A549 (cell line): ENCODE data around the gene MAGOH. TPM values are rescaled to one million over a fixed set of nuclear protein-coding genes. Genes with fewer than 3 reads are reported as not detected.

Experiments
- ATAC-seq, 2 experiments: fragments of 200-7000 bp in 1 of 2; fragments of >200 bp in 1 of 2; cut with Nextera tagmentation in 1 of 2; cut with Tn5 transposase in 1 of 2; 3 replicates each; pipeline versions ENCODE4 v1.8.0 to v1.9.1; 2018 to 2020; ENCODE audit warnings: mild to moderate bottlenecking in 1 of 2, moderate library complexity in 1 of 2
- CTCF ChIA-PET: fragments of 300-600 bp; sonication (Branson Sonifier 250); formaldehyde crosslinking; extraction: SDS; loops from one replicate; lab custom pipeline; 2021; ENCODE audit warnings: antibody characterized with exemption, inconsistent platforms; lab: Yijun Ruan, JAX
- POLR2A ChIA-PET: fragments of 350-600 bp; formaldehyde crosslinking; extraction: SDS; loops from one replicate; lab custom pipeline; 2021; ENCODE audit warnings: antibody characterized with exemption, inconsistent platforms; lab: Yijun Ruan, JAX
- DNase-seq, 2 experiments: peaks; one replicate each; pipeline versions ENCODE4 v3.0.0 to v3.0.0-alpha.2; 2011 to 2016; ENCODE audit warnings: low read depth in 1 of 2, low spot score in 1 of 2
- FAIRE-seq: peaks from 2 replicates; lab custom pipeline; 2011; peaks lifted over from hg19 to GRCh38; lab: Jason Lieb, UNC
- H3K27ac ChIP-seq, 2 experiments: fragments of >200 bp; sonication (Bioruptor Twin); formaldehyde crosslinking; 3 replicates each; pipeline ENCODE4 v1.5.1; 2016 to 2017
- H3K4me1 ChIP-seq: fragments of >200 bp; sonication (Bioruptor Twin); formaldehyde crosslinking; 3 replicates; pipeline ENCODE4 v1.6.1; 2016
- H3K4me2 ChIP-seq: fragments of >200 bp; sonication (Bioruptor Twin); formaldehyde crosslinking; 3 replicates; pipeline ENCODE4 v1.6.1; 2016
- H3K4me3 ChIP-seq: fragments of >200 bp; sonication (Bioruptor Twin); formaldehyde crosslinking; 3 replicates; pipeline ENCODE4 v1.5.1; 2016
- H3K9me3 ChIP-seq: fragments of >200 bp; sonication (Bioruptor Twin); formaldehyde crosslinking; 3 replicates; pipeline ENCODE4 v1.6.1; 2016
- CHD4 ChIP-seq: fragments of 200-600 bp; sonication (generic); IDR thresholded peaks from 2 replicates; pipeline ENCODE4 v1.6.1; 2016; ENCODE audit warnings: antibody characterized with exemption, mild to moderate bottlenecking, borderline replicate concordance
- EHF ChIP-seq: fragments of 250-450 bp; sonication (Bioruptor Pico); IDR thresholded peaks from 2 replicates; pipeline ENCODE4 v1.5.0; 2020; ENCODE audit warnings: mild to moderate bottlenecking
- ESRRA ChIP-seq: fragments of 150-350 bp; IDR thresholded peaks from 2 replicates; pipeline ENCODE4 v1.6.1; 2014; ENCODE audit warnings: mild to moderate bottlenecking, low read length, borderline replicate concordance
- FOSL2 ChIP-seq, 2 experiments: fragments of 450-650 bp in 1 of 2; fragments of >200 bp in 1 of 2; sonication (Bioruptor Twin) in 1 of 2; formaldehyde crosslinking; IDR thresholded peaks; 2 replicates each; pipeline versions ENCODE4 v1.5.0 to v1.6.1; 2016 to 2020; ENCODE audit warnings: mild to moderate bottlenecking in 1 of 2, moderate library complexity in 1 of 2
- FOXS1 ChIP-seq: fragments of 250-450 bp; sonication (Bioruptor Pico); IDR thresholded peaks from 2 replicates; pipeline ENCODE4 v1.5.0; 2020; ENCODE audit warnings: mild to moderate bottlenecking, moderate library complexity
- HDAC2 ChIP-seq: fragments of 200-600 bp; sonication (generic); IDR thresholded peaks from 2 replicates; pipeline ENCODE4 v1.6.1; 2016
- JUN ChIP-seq, 2 experiments: fragments of >200 bp; sonication (Bioruptor Twin); formaldehyde crosslinking; IDR thresholded peaks; 2 replicates in 1 of 2; 3 replicates in 1 of 2; pipeline ENCODE4 v1.6.1; 2016 to 2017
- JUNB ChIP-seq: fragments of >200 bp; sonication (Bioruptor Twin); formaldehyde crosslinking; IDR thresholded peaks from 2 replicates; pipeline ENCODE4 v1.6.1; 2016
- KDM1A ChIP-seq: fragments of 200-600 bp; sonication (generic); IDR thresholded peaks from 2 replicates; pipeline ENCODE4 v1.6.1; 2016; ENCODE audit warnings: low read depth, mild to moderate bottlenecking
- KDM5A ChIP-seq: fragments of 200-600 bp; sonication (generic); IDR thresholded peaks from 2 replicates; pipeline ENCODE4 v1.6.1; 2016; ENCODE audit warnings: antibody characterized with exemption, mild to moderate bottlenecking
- MYC ChIP-seq: IDR thresholded peaks from 2 replicates; pipeline ENCODE4 v1.6.1; 2012; ENCODE audit warnings: mild to moderate bottlenecking, inconsistent platforms, low read length, improper control_type of control experiment, borderline replicate concordance
- NFE2L2 ChIP-seq: fragments of 150-350 bp; conservative IDR thresholded peaks from 2 replicates; pipeline ENCODE4 v1.6.1; 2014; ENCODE audit warnings: low read length
- NPAS2 ChIP-seq: fragments of 250-450 bp; sonication (Bioruptor Pico); IDR thresholded peaks from 2 replicates; pipeline ENCODE4 v1.8.0; 2022; ENCODE audit warnings: mild to moderate bottlenecking, moderate library complexity, borderline replicate concordance
- NR3C1 ChIP-seq: fragments of >200 bp; sonication (Bioruptor Twin); formaldehyde crosslinking; IDR thresholded peaks from 3 replicates; pipeline ENCODE4 v1.6.1; 2017
- PHF8 ChIP-seq: fragments of 200-600 bp; sonication (generic); IDR thresholded peaks from 2 replicates; pipeline ENCODE4 v1.6.1; 2016; ENCODE audit warnings: low read depth, mild to moderate bottlenecking, antibody characterized with exemption, moderate library complexity, borderline replicate concordance
- POLR2AphosphoS2 ChIP-seq: conservative IDR thresholded peaks from 2 replicates; pipeline ENCODE4 v1.6.1; 2012; ENCODE audit warnings: low read length, improper control_type of control experiment, inconsistent platforms
- RAD21 ChIP-seq, 2 experiments: fragments of >200 bp in 1 of 2; sonication (Bioruptor Twin) in 1 of 2; formaldehyde crosslinking in 1 of 2; IDR thresholded peaks in 1 of 2; conservative IDR thresholded peaks in 1 of 2; 2 replicates in 1 of 2; 3 replicates in 1 of 2; pipeline ENCODE4 v1.6.1; 2012 to 2018; ENCODE audit warnings: inconsistent platforms in 1 of 2
- SMC3 ChIP-seq: fragments of >200 bp; sonication (Bioruptor Twin); formaldehyde crosslinking; IDR thresholded peaks from 3 replicates; pipeline ENCODE4 v1.6.1; 2018; ENCODE audit warnings: inconsistent platforms
- TP53 ChIP-seq: fragments of 250-450 bp; sonication (Bioruptor Pico); IDR thresholded peaks from 2 replicates; pipeline ENCODE4 v1.5.0; 2021; ENCODE audit warnings: mild to moderate bottlenecking, moderate library complexity
- USF2 ChIP-seq: fragments of 450-650 bp; IDR thresholded peaks from 2 replicates; pipeline ENCODE4 v1.6.1; 2014; ENCODE audit warnings: antibody characterized with exemption
- ZFP36 ChIP-seq: fragments of 450-650 bp; IDR thresholded peaks from 2 replicates; pipeline ENCODE4 v1.6.1; 2014; ENCODE audit warnings: borderline replicate concordance; ENCODE audit not compliant: partially characterized antibody
- WGBS: methylation state at CpG from one replicate; pipeline ENCODE4 v1.1.6; 2017; ENCODE audit errors: missing lambda C conversion rate; 5-methylcytosine and 5-hydroxymethylcytosine counted together
- polyA plus RNA-seq, 4 experiments: library from polyadenylated mRNA; depleted of rRNA in 3 of 4; stranded (reverse); fragments of >200 nt; fragmentation: RNase III in 1 of 4; extraction: RNeasy Plus Mini Kit Qiagen cat#74134 plus additional on column Dnase treatment in 1 of 4; gene quantifications; 2 replicates in 3 of 4; 3 replicates in 1 of 4; pipeline ENCODE4 v1.2.3, GENCODE V29; 2011 to 2017
- TF ChIP-seq, protein P1 (sequence below): fragments of 250-450 bp; sonication (Bioruptor Pico); IDR thresholded peaks from 2 replicates; pipeline ENCODE4 v1.5.0; 2021; ENCODE audit warnings: mild to moderate bottlenecking, moderate library complexity, borderline replicate concordance
- TF ChIP-seq, protein P2 (sequence below): fragments of 250-450 bp; sonication (Bioruptor Pico); IDR thresholded peaks from 2 replicates; pipeline ENCODE4 v1.5.0; 2020; ENCODE audit warnings: low read depth, mild to moderate bottlenecking, moderate library complexity
- TF ChIP-seq, protein P3 (sequence below): fragments of >200 bp; sonication (Bioruptor Twin); formaldehyde crosslinking; IDR thresholded peaks from 3 replicates; pipeline ENCODE4 v1.5.1; 2016

Gene MAGOH
- polyA plus RNA-seq, 2 of the 4 experiments (the other 2 are of a cell fraction) = 80.2 to 139 TPM

GRCh38 chr1:53182111-53182593 is 56.2 kb downstream of the MAGOH start:
- WGBS = 26% methylated on average over 16 of the region's 16 CpGs
- FAIRE-seq (no peak), DNase-seq (peak; percentile 76 to 80), ATAC-seq (peak; percentile 65 to 83; a peak in 4 of 6 replicates)
- CTCF ChIA-PET = interaction anchor here (0.7 to 2.5 kb wide), 14 partner anchors 8 to 404 kb away, joined by 3 to 9 read pairs (median 4); no protein-coding TSS in a partner anchor
- Histone ChIP-seq H3K4me3 (no peak overlapping the region), H3K9me3 (no peaks in the 10 kb centered on the region), H3K4me2 (peak overlapping the region; percentile 47; the same call in 2 of the 3 replicates), H3K27ac (peak overlapping the region; percentile 19 to 41; a peak in 1 of 6 replicates), H3K4me1 (peaks cover 17% of the 10 kb centered on the region)
- POLR2A ChIA-PET = no interaction called here
- TF ChIP-seq JUN (IDR thresholded peaks at IDR 0.05) = no peak
- TF ChIP-seq, protein P1, sequence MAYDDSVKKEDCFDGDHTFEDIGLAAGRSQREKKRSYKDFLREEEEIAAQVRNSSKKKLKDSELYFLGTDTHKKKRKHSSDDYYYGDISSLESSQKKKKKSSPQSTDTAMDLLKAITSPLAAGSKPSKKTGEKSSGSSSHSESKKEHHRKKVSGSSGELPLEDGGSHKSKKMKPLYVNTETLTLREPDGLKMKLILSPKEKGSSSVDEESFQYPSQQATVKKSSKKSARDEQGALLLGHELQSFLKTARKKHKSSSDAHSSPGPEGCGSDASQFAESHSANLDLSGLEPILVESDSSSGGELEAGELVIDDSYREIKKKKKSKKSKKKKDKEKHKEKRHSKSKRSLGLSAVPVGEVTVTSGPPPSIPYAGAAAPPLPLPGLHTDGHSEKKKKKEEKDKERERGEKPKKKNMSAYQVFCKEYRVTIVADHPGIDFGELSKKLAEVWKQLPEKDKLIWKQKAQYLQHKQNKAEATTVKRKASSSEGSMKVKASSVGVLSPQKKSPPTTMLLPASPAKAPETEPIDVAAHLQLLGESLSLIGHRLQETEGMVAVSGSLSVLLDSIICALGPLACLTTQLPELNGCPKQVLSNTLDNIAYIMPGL (CRISPR knock-in tag) = no peak
- TF ChIP-seq SMC3 = peak; percentile 75
- TF ChIP-seq NFE2L2 = no peak
- TF ChIP-seq NR3C1 = no peak
- TF ChIP-seq PHF8 = no peak
- no peak for TF ChIP-seq KDM5A
- TF ChIP-seq, protein P2, sequence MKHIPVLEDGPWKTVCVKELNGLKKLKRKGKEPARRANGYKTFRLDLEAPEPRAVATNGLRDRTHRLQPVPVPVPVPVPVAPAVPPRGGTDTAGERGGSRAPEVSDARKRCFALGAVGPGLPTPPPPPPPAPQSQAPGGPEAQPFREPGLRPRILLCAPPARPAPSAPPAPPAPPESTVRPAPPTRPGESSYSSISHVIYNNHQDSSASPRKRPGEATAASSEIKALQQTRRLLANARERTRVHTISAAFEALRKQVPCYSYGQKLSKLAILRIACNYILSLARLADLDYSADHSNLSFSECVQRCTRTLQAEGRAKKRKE (CRISPR knock-in tag) = no peak
- TF ChIP-seq RAD21 (conservative IDR thresholded peaks at IDR 0.05 in 1 of 2, IDR thresholded peaks at IDR 0.05 in 1 of 2) = peak; percentile 65 to 66
- no peak for TF ChIP-seq FOXS1 (CRISPR knock-in tag)
- TF ChIP-seq, protein P3, sequence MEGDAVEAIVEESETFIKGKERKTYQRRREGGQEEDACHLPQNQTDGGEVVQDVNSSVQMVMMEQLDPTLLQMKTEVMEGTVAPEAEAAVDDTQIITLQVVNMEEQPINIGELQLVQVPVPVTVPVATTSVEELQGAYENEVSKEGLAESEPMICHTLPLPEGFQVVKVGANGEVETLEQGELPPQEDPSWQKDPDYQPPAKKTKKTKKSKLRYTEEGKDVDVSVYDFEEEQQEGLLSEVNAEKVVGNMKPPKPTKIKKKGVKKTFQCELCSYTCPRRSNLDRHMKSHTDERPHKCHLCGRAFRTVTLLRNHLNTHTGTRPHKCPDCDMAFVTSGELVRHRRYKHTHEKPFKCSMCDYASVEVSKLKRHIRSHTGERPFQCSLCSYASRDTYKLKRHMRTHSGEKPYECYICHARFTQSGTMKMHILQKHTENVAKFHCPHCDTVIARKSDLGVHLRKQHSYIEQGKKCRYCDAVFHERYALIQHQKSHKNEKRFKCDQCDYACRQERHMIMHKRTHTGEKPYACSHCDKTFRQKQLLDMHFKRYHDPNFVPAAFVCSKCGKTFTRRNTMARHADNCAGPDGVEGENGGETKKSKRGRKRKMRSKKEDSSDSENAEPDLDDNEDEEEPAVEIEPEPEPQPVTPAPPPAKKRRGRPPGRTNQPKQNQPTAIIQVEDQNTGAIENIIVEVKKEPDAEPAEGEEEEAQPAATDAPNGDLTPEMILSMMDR = peak; percentile 80
- TF ChIP-seq EHF (CRISPR knock-in tag) = no peak

GRCh38 chr1:53180951-53181350 is 57.4 kb downstream of the MAGOH start:
- no peak for TF ChIP-seq KDM5A
- TF ChIP-seq SMC3 = no peak
- TF ChIP-seq RAD21 (conservative IDR thresholded peaks at IDR 0.05 in 1 of 2, IDR thresholded peaks at IDR 0.05 in 1 of 2) = no peak
- TF ChIP-seq KDM1A = no peak
- no peak for TF ChIP-seq NR3C1
- no peak for TF ChIP-seq POLR2AphosphoS2
- TF ChIP-seq JUNB = no peak
- TF ChIP-seq NFE2L2 = no peak
- TF ChIP-seq NPAS2 (CRISPR knock-in tag) = no peak
- no peak for TF ChIP-seq ESRRA
- TF ChIP-seq, all 56 proteins: peak for 0
- POLR2A ChIA-PET = no interaction called here
- H3K4me1 ChIP-seq = peaks cover 29% of the 10 kb centered on the region
- 87% methylated on average over 4 of the region's 5 CpGs for WGBS
- FAIRE-seq (no peak), DNase-seq (no peak), ATAC-seq (no peak)
- H3K4me2 ChIP-seq = no peak overlapping the region
- no peak overlapping the region for H3K27ac ChIP-seq
- H3K4me3 ChIP-seq = no peak overlapping the region
- H3K9me3 ChIP-seq = no peaks in the 10 kb centered on the region
- CTCF ChIA-PET = interaction anchor here (0.7 to 3.1 kb wide), 16 partner anchors 10 to 279 kb away, joined by 3 to 14 read pairs (median 4); partner anchors contain the start of gene ECHDC2

DNA sequence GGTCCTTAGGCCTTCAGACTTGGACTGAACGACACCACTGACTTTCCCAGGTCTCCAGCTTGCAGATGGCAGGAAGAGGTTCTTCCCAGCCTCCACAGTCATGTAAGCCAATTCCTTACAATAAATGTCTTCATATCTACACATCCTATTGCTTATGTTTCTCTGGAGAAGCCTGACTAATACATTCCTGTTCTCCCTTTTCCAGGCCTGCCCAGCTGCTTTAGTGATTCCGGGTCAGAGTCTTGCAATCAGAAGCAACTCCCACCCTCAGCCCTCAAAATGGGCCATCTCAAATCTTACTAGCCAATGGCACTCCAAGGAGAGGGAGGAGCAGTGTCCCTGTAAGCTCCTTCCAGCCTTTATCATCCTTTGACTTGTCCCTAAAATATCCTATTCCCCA is 58.1 kb downstream of the MAGOH start:
- Histone ChIP-seq H3K4me3 (no peak overlapping the region), H3K27ac (no peak overlapping the region), H3K9me3 (no peaks in the 10 kb centered on the region), H3K4me2 (no peak overlapping the region), H3K4me1 (peaks cover 36% of the 10 kb centered on the region)
- no peak for ATAC-seq
- no peak for DNase-seq
- POLR2A ChIA-PET = no interaction called here
- WGBS = 83% methylated on average over 2 of the region's 2 CpGs
- TF ChIP-seq CHD4 = no peak
- TF ChIP-seq, protein P2 (CRISPR knock-in tag) = no peak
- no peak for TF ChIP-seq USF2
- no peak for TF ChIP-seq ZFP36
- no peak for TF ChIP-seq MYC
- TF ChIP-seq FOSL2 (IDR thresholded peaks at IDR 0.05) = no peak
- TF ChIP-seq FOSL2 (CRISPR knock-in tag; IDR thresholded peaks at IDR 0.05) = no peak
- no peak for TF ChIP-seq PHF8
- no peak for TF ChIP-seq TP53
- TF ChIP-seq FOXS1 (CRISPR knock-in tag) = no peak
- TF ChIP-seq HDAC2 = no peak
- CTCF ChIA-PET = interaction anchor here (0.7 to 3.1 kb wide), 12 partner anchors 9 to 279 kb away, joined by 3 to 14 read pairs (median 3); partner anchors contain the start of gene ECHDC2
- FAIRE-seq = no peak
